Measurements from ENCODE around the gene TMEM255B. TPM values are rescaled to one million over a fixed set of nuclear protein-coding genes. Genes with fewer than 3 reads are reported as not detected.

Gene TMEM255B
- total RNA-seq, 1 experiment from 2014 or later, result not detected

GRCh38 chr13:113740661-113741060, 18.4 kb upstream of the TMEM255B start:
- no TSS peak for BruUV-seq (replicated peaks)
- no peaks in the 10 kb centered on the region for H3K36me3 Mint-ChIP-seq (ENCODE audit: insufficient read depth, unreplicated experiment)
- TF ChIP-seq CTCF (IDR thresholded peaks at IDR 0.05; ENCODE audit: unreplicated experiment), result no peak
- DNase-seq, result no peak
- no peak overlapping the region for H3K4me3 Mint-ChIP-seq (ENCODE audit: low read depth, unreplicated experiment)
- H3K9me3 Mint-ChIP-seq (ENCODE audit: low read depth, unreplicated experiment), result no peaks in the 10 kb centered on the region
- no peaks in the 10 kb centered on the region for H3K27me3 Mint-ChIP-seq (ENCODE audit: unreplicated experiment)
- no peak overlapping the region for H3K27ac Mint-ChIP-seq (ENCODE audit: unreplicated experiment)
- H3K4me1 Mint-ChIP-seq (ENCODE audit: low read depth, unreplicated experiment), result no peaks in the 10 kb centered on the region
- CTCF ChIA-PET, result no interaction called here
- intact Hi-C loops (cut with micrococcal nuclease; ENCODE audit: unreplicated experiment), result no loop called here

- intact Hi-C loops (cut with micrococcal nuclease; ENCODE audit: unreplicated experiment), result no loop called here
Measured at GRCh38 chr13:113741191-113741668, 17.8 kb upstream of the TMEM255B start.

GRCh38 chr13:113742000-113742441, 17.0 kb upstream of the TMEM255B start:
- DNase-seq, result peak; percentile 37
- Mint-ChIP-seq H3K9me3 (ENCODE audit: low read depth, unreplicated experiment) (no peaks in the 10 kb centered on the region), H3K4me1 (ENCODE audit: low read depth, unreplicated experiment) (no peaks in the 10 kb centered on the region), H3K36me3 (ENCODE audit: insufficient read depth, unreplicated experiment) (no peaks in the 10 kb centered on the region), H3K27me3 (ENCODE audit: unreplicated experiment) (no peaks in the 10 kb centered on the region), H3K27ac (ENCODE audit: unreplicated experiment) (no peak overlapping the region), H3K4me3 (ENCODE audit: low read depth, unreplicated experiment) (no peak overlapping the region)
- no TSS peak for BruUV-seq (replicated peaks)
- intact Hi-C loops (cut with micrococcal nuclease; ENCODE audit: unreplicated experiment), result no loop called here
- TF ChIP-seq CTCF (IDR thresholded peaks at IDR 0.05; ENCODE audit: unreplicated experiment), result no peak
- CTCF ChIA-PET, result no interaction called here

More at GRCh38 chr13:113741191-113741668, 17.8 kb upstream of the TMEM255B start:
- Mint-ChIP-seq H3K9me3 (ENCODE audit: low read depth, unreplicated experiment) (no peaks in the 10 kb centered on the region), H3K36me3 (ENCODE audit: insufficient read depth, unreplicated experiment) (no peaks in the 10 kb centered on the region), H3K4me3 (ENCODE audit: low read depth, unreplicated experiment) (no peak overlapping the region), H3K4me1 (ENCODE audit: low read depth, unreplicated experiment) (no peaks in the 10 kb centered on the region), H3K27ac (ENCODE audit: unreplicated experiment) (no peak overlapping the region), H3K27me3 (ENCODE audit: unreplicated experiment) (no peaks in the 10 kb centered on the region)
- TF ChIP-seq CTCF (IDR thresholded peaks at IDR 0.05; ENCODE audit: unreplicated experiment), result no peak
- CTCF ChIA-PET, result no interaction called here
- DNase-seq, result no peak
- no TSS peak for BruUV-seq (replicated peaks)

GRCh38 chr13:113742445-113743120, 16.4 kb upstream of the TMEM255B start:
- Mint-ChIP-seq H3K27me3 (ENCODE audit: unreplicated experiment) (no peaks in the 10 kb centered on the region), H3K4me1 (ENCODE audit: low read depth, unreplicated experiment) (no peaks in the 10 kb centered on the region), H3K4me3 (ENCODE audit: low read depth, unreplicated experiment) (no peak overlapping the region), H3K36me3 (ENCODE audit: insufficient read depth, unreplicated experiment) (no peaks in the 10 kb centered on the region), H3K9me3 (ENCODE audit: low read depth, unreplicated experiment) (no peaks in the 10 kb centered on the region), H3K27ac (ENCODE audit: unreplicated experiment) (no peak overlapping the region)
- CTCF ChIA-PET, result no interaction called here
- BruUV-seq (replicated peaks), result no TSS peak
- intact Hi-C loops (cut with micrococcal nuclease; ENCODE audit: unreplicated experiment), result no loop called here
- no peak for TF ChIP-seq CTCF (IDR thresholded peaks at IDR 0.05; ENCODE audit: unreplicated experiment)
- no peak for DNase-seq
